Hepatocyte (in vitro differentiated cells): ENCODE results near the gene OR10G6. TPM values are rescaled to one million over a fixed set of nuclear protein-coding genes. Genes with fewer than 3 reads are reported as not detected.

Experiments used
- DNase-seq: peaks from one replicate; pipeline ENCODE4 v3.0.0-alpha.2; 2016; ENCODE audit warnings: low spot score
- H2AFZ ChIP-seq: fragments of 200-600 bp; sonication (generic); 2 replicates; pipeline ENCODE4 v1.6.0; 2016; ENCODE audit warnings: antibody characterized with exemption, mild to moderate bottlenecking
- H3K27ac ChIP-seq: fragments of 200-600 bp; sonication (generic); 2 replicates; pipeline ENCODE4 v1.5.1; 2016; ENCODE audit warnings: mild to moderate bottlenecking
- H3K27me3 ChIP-seq: fragments of 200-600 bp; sonication (generic); 2 replicates; pipeline ENCODE4 v1.6.1; 2016
- H3K36me3 ChIP-seq: fragments of 200-600 bp; sonication (generic); replicated peaks from 2 replicates; pipeline ENCODE4 v1.5.1; 2016; ENCODE audit warnings: low read depth; ENCODE audit not compliant: insufficient read depth
- H3K4me1 ChIP-seq: fragments of 200-600 bp; sonication (generic); 2 replicates; pipeline ENCODE4 v1.5.1; 2016; ENCODE audit warnings: mild to moderate bottlenecking, moderate library complexity; ENCODE audit not compliant: insufficient read depth
- H3K4me2 ChIP-seq: fragments of 200-600 bp; sonication (generic); 2 replicates; pipeline ENCODE4 v1.6.0; 2016
- H3K4me3 ChIP-seq: fragments of 200-600 bp; sonication (generic); 2 replicates; pipeline ENCODE4 v1.5.1; 2016; ENCODE audit warnings: mild to moderate bottlenecking
- H3K79me2 ChIP-seq: fragments of 200-600 bp; sonication (generic); 2 replicates; pipeline ENCODE4 v1.6.0; 2017; ENCODE audit warnings: mild to moderate bottlenecking
- H3K9me2 ChIP-seq: fragments of 200-600 bp; sonication (generic); replicated peaks from 2 replicates; pipeline ENCODE4 v1.6.0; 2017; ENCODE audit warnings: mild to moderate bottlenecking; ENCODE audit not compliant: insufficient read depth
- H3K9me3 ChIP-seq: fragments of 200-600 bp; sonication (generic); 2 replicates; pipeline ENCODE4 v1.5.1; 2016; ENCODE audit warnings: low read depth, mild to moderate bottlenecking
- H4K20me1 ChIP-seq: fragments of 200-600 bp; sonication (generic); 2 replicates; pipeline ENCODE4 v1.6.0; 2016; ENCODE audit warnings: mild to moderate bottlenecking; ENCODE audit not compliant: insufficient read depth, poor library complexity, severe bottlenecking
- CTCF ChIP-seq: fragments of 200-600 bp; sonication (generic); IDR thresholded peaks from 2 replicates; pipeline ENCODE4 v1.5.1; 2016; ENCODE audit warnings: antibody characterized with exemption, mild to moderate bottlenecking; ENCODE audit not compliant: poor library complexity
- EZH2 ChIP-seq: fragments of 200-600 bp; sonication (generic); IDR thresholded peaks from 2 replicates; pipeline ENCODE4 v1.6.1; 2016; ENCODE audit warnings: antibody characterized with exemption, mild to moderate bottlenecking, borderline replicate concordance
- EZH2phosphoT487 ChIP-seq: fragments of 200-600 bp; sonication (generic); IDR thresholded peaks from one replicate; pipeline ENCODE4 v1.6.1; 2018; ENCODE audit warnings: antibody characterized with exemption, mild to moderate bottlenecking, low read depth, moderate library complexity; ENCODE audit not compliant: unreplicated experiment, severe bottlenecking
- whole genome bisulfite sequencing: methylation state at CpG from one replicate; pipeline ENCODE4 v1.1.6; 2016; ENCODE audit warnings: low lambda C conversion rate; ENCODE audit errors: missing lambda C conversion rate; 5-methylcytosine and 5-hydroxymethylcytosine counted together
- polyA plus RNA-seq: library from polyadenylated mRNA; unstranded; fragments of >200 nt; fragmentation: Nextera tagmentation; extraction: Ambion mirVana; gene quantifications from 2 replicates; pipeline ENCODE4 v1.2.1, GENCODE V29; 2016
- total RNA-seq: library from RNA; depleted of rRNA; stranded (reverse); fragments of >200 nt; gene quantifications from 2 replicates; pipeline ENCODE4 v1.2.3, GENCODE V29; 2014

OR10G6 gene
- total and polyA plus RNA-seq, 2 experiments from 2014 or later: not detected

GRCh38 chr11:124012697-124013096 lies 17.7 kb upstream of the OR10G6 start, which contains the start of gene OR10G4:
Gene OR10G4 (plus strand): TSS chr11:124012997. CDS start chr11:124015575, 2,578 bp downstream.
- DNase-seq: no peak
- H3K36me3 ChIP-seq: no peaks in the 10 kb centered on the region
- no peaks in the 10 kb centered on the region for H4K20me1 ChIP-seq
- H3K4me2 ChIP-seq: no peak within 1 kb of the TSS
- H3K27ac ChIP-seq: no peak within 1 kb of the TSS
- no peaks in the 10 kb centered on the region for H3K27me3 ChIP-seq
- H2AFZ ChIP-seq: no peak within 1 kb of the TSS
- no peaks in the 10 kb centered on the region for H3K4me1 ChIP-seq
- no peaks in the 10 kb centered on the region for H3K9me3 ChIP-seq
- WGBS: 95% methylated on average over 2 of the region's 2 CpGs
- no peaks in the 10 kb centered on the region for H3K9me2 ChIP-seq
- no peak within 1 kb of the TSS for H3K4me3 ChIP-seq
- TF ChIP-seq CTCF (no peak), EZH2 (no peak), EZH2phosphoT487 (no peak)
- H3K79me2 ChIP-seq: no peaks in the 10 kb centered on the region

- H2AFZ ChIP-seq: no peak overlapping the region
- H3K9me3 ChIP-seq: no peaks in the 10 kb centered on the region
- no peaks in the 10 kb centered on the region for H4K20me1 ChIP-seq
- WGBS: 79% methylated on average over 5 of the region's 5 CpGs
- no peaks in the 10 kb centered on the region for H3K4me1 ChIP-seq
- H3K27me3 ChIP-seq: no peaks in the 10 kb centered on the region
- H3K9me2 ChIP-seq: no peaks in the 10 kb centered on the region
- TF ChIP-seq EZH2phosphoT487 (no peak), CTCF (no peak), EZH2 (no peak)
- no peak overlapping the region for H3K4me2 ChIP-seq
- H3K79me2 ChIP-seq: no peaks in the 10 kb centered on the region
- no peak overlapping the region for H3K4me3 ChIP-seq
- H3K36me3 ChIP-seq: no peaks in the 10 kb centered on the region
- H3K27ac ChIP-seq: no peak overlapping the region
- DNase-seq: no peak
Observed at GRCh38 chr11:123979311-123979710, 15.7 kb downstream of the OR10G6 start.

- H3K4me2 ChIP-seq: no peak within 1 kb of the TSS
- H3K4me3 ChIP-seq: no peak within 1 kb of the TSS
- no peak within 1 kb of the TSS for H3K27ac ChIP-seq
- TF ChIP-seq EZH2 (no peak), CTCF (no peak), EZH2phosphoT487 (no peak)
- H3K79me2 ChIP-seq: no peaks in the 10 kb centered on the region
- no peak within 1 kb of the TSS for H2AFZ ChIP-seq
- no peaks in the 10 kb centered on the region for H3K27me3 ChIP-seq
- H3K9me2 ChIP-seq: no peaks in the 10 kb centered on the region
- H3K4me1 ChIP-seq: no peaks in the 10 kb centered on the region
- no peaks in the 10 kb centered on the region for H3K9me3 ChIP-seq
- H3K36me3 ChIP-seq: no peaks in the 10 kb centered on the region
- DNase-seq: no peak
- H4K20me1 ChIP-seq: no peaks in the 10 kb centered on the region
Observed at GRCh38 chr11:123977731-123978347, 17.1 kb downstream of the OR10G6 start, which contains the start of gene OR10S1. Gene OR10S1 (minus strand): TSS chr11:123977781. CDS start chr11:123977664, 117 bp downstream.
